HUES64 (cell line): Measurements from ENCODE around the gene LCN6.

Source experiments
- H3K27ac ChIP-seq: 2 replicates; pipeline ENCODE4 v1.7.0; 2013; ENCODE audit warnings: low read depth, low read length, inconsistent platforms
- H3K27me3 ChIP-seq: 2 replicates; pipeline ENCODE4 v1.6.1; 2013; ENCODE audit warnings: mild to moderate bottlenecking, low read length; ENCODE audit not compliant: insufficient read depth
- H3K36me3 ChIP-seq: 2 replicates; pipeline ENCODE4 v1.6.1; 2013; ENCODE audit warnings: mild to moderate bottlenecking, low read length; ENCODE audit not compliant: insufficient read depth
- H3K4me1 ChIP-seq: 2 replicates; pipeline ENCODE4 v1.6.1; 2013; ENCODE audit warnings: mild to moderate bottlenecking, low read length, moderate library complexity; ENCODE audit not compliant: insufficient read depth
- H3K4me3 ChIP-seq: 2 replicates; pipeline ENCODE4 v1.5.1; 2013; ENCODE audit warnings: mild to moderate bottlenecking, low read length, moderate library complexity
- H3K9ac ChIP-seq: 2 replicates; pipeline ENCODE4 v1.6.1; 2013; ENCODE audit warnings: mild to moderate bottlenecking, low read depth, low read length
- H3K9me3 ChIP-seq: 2 replicates; pipeline ENCODE4 v1.6.1; 2013; ENCODE audit warnings: low read depth, low read length; ENCODE audit not compliant: insufficient read depth
- WGBS: fragments of 150-250, 120-280 bp; methylation state at CpG from one replicate; pipeline ENCODE4 v1.1.7; 2013; ENCODE audit warnings: missing lambda C conversion rate; 5-methylcytosine and 5-hydroxymethylcytosine counted together

LCN6 gene

DNA sequence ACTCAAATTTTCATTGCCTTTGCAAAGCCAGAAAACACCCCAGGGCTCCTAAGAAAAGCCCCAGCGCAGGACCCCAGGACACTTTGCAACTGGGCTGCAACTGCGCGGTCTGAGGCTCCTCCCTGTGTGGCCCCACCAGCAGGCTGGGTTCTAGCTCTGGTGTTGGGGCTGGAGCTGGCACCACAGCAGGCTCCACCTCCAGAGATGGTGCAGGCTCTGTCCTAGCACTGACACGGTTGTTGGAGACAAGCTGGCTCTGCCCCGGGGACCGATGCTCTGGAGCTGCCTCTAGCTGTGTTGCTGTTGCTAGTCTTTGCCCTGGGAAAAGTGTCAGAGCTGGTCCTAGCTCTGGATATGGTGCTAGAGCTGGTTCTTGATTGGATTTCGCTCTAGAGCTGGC lies 19.2 kb downstream of the LCN6 start:
- no peak overlapping the region for H3K27ac ChIP-seq
- 87% methylated on average over 7 of the region's 7 CpGs for WGBS
- H3K36me3 ChIP-seq = peaks cover 28% of the 10 kb centered on the region
- H3K9me3 ChIP-seq = no peaks in the 10 kb centered on the region
- no peaks in the 10 kb centered on the region; the same call in 1 of the 2 replicates for H3K4me1 ChIP-seq
- peaks cover 13% of the 10 kb centered on the region for H3K27me3 ChIP-seq
- peak overlapping the region; percentile 92 for H3K9ac ChIP-seq
- peak overlapping the region; percentile 95 for H3K4me3 ChIP-seq

DNA sequence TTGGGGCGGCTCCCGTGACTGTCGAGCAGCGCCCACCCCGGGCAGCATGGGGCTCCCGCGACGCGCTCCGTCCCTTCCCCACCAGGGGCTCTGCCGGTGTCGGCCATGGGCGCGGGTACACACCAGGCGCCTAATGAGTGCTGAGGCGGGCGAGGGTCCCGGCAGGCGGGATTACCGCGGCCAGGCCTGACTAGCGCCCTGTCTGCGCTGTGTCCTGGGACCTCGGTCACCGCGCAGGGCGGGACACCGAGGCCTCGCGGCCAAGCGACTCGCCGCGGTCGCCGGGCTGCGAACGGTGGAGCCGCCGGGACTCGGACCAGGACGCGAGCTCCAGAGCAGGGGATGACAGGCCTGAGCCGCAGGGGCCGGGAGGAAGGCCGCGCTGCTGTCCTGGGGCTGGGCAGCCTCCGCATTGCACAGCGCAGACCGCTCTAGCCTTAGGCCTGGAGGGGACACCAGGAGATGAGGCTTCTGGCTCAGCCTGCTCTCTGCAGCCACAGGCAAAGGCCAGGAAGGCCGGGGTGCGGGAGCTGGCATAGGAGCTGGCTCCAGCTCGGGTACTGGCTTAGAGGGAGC lies 19.7 kb downstream of the LCN6 start:
- Histone ChIP-seq H3K27ac (no peak overlapping the region), H3K9ac (peak overlapping the region; percentile 92)
- 7% methylated on average over 53 of the region's 53 CpGs for WGBS

DNA sequence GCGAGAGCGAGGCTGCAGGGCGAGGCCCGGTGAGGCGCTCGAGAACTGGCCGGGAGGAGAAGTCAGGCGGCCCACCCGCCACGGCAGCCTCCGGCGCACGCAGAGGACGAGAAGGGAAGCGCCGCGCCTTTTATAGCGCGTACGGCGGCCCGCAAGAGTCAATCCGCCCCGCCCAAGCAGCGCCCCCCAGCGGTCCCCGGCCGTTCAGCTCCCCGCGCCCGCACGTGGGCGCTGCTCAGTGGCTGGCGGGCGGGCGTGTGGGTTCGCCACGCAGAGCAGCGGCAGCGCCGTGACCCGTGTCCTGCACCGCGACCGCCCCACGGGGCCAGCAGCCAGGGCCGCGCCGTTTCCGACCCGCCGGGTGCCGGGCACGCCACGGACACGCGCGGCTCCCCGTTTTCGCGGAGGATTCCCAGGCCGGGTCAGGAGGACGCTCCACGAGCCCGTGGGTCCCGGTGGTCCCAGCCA lies 20.2 kb downstream of the LCN6 start:
- peak overlapping the region; percentile 58 for H3K27ac ChIP-seq
- peaks cover 39% of the 10 kb centered on the region for H3K36me3 ChIP-seq
- no peaks in the 10 kb centered on the region for H3K9me3 ChIP-seq
- WGBS = under 1% methylated on average over 66 of the region's 66 CpGs
- no peaks in the 10 kb centered on the region; the same call in 1 of the 2 replicates for H3K4me1 ChIP-seq
- peak overlapping the region; percentile 92 for H3K9ac ChIP-seq
- peak overlapping the region; percentile 95 for H3K4me3 ChIP-seq
- H3K27me3 ChIP-seq = peaks cover 13% of the 10 kb centered on the region

More for the DNA sequence above, 19.7 kb downstream of the LCN6 start:
- H3K27me3 ChIP-seq = peaks cover 13% of the 10 kb centered on the region
- no peaks in the 10 kb centered on the region; the same call in 1 of the 2 replicates for H3K4me1 ChIP-seq
- H3K4me3 ChIP-seq = peak overlapping the region; percentile 95
- no peaks in the 10 kb centered on the region for H3K9me3 ChIP-seq
- H3K36me3 ChIP-seq = peaks cover 33% of the 10 kb centered on the region

- 61% methylated on average over 18 of the region's 18 CpGs for WGBS
- peak overlapping the region; percentile 4; the same call in 1 of the 2 replicates for H3K27ac ChIP-seq
- H3K4me1 ChIP-seq = no peaks in the 10 kb centered on the region; the same call in 1 of the 2 replicates
- H3K4me3 ChIP-seq = peak overlapping the region; percentile 95
- H3K36me3 ChIP-seq = peaks cover 50% of the 10 kb centered on the region
- H3K9ac ChIP-seq = peak overlapping the region; percentile 92
- H3K27me3 ChIP-seq = peaks cover 13% of the 10 kb centered on the region
- H3K9me3 ChIP-seq = no peaks in the 10 kb centered on the region
Measured at GRCh38 chr9:136726631-136727191, 21.6 kb downstream of the LCN6 start.

DNA sequence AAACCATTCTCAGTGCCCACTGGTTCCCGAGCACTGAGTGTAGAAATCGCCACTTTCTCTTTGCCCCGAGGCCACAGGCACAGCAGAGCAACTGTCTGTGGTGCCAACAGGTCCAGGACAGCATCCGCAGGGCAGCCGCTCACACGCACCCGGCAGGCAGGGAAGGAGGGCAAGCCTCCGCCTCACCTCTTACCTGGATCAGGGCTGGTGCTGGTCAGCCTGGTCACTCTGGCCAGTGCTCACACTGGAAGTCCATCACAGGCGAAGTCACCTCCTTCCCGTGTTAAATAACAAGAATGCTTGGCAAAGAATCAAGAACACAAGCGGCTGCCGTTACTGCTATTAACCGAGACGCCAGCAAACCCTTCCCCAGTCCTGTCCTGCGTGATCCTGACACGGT lies 22.2 kb downstream of the LCN6 start:
- peak overlapping the region; percentile 92; the same call in 1 of the 2 replicates for H3K9ac ChIP-seq
- H3K27ac ChIP-seq = peak overlapping the region; percentile 32; the same call in 1 of the 2 replicates
- peaks cover 50% of the 10 kb centered on the region for H3K36me3 ChIP-seq
- H3K9me3 ChIP-seq = no peaks in the 10 kb centered on the region
- 89% methylated on average over 16 of the region's 16 CpGs for WGBS
- H3K4me1 ChIP-seq = no peaks in the 10 kb centered on the region; the same call in 1 of the 2 replicates
- H3K27me3 ChIP-seq = peaks cover 13% of the 10 kb centered on the region
- H3K4me3 ChIP-seq = peak overlapping the region; percentile 95; the same call in 1 of the 2 replicates

DNA sequence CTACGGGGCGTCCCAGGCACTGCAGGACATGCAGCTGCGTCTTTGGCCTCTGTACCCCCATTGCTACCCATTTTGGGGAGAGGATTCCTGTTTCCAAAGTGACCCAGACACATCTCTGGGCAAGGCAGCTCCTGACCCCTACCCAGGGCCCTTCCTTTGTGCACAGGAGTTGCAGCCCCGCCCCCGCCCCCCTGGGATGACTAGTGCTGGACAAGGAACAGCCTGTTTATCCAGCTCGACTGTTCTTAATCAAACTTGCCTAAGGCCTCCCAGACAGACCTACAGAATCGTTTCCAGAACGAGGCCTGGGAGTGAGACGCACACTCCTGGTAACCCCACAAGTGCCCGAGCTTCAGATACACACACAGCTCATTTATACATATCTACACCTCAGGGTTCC lies 22.7 kb downstream of the LCN6 start:
- H3K27ac ChIP-seq = 0 out of 2 replicates have a peak overlapping the region, but pooled peaks have one; percentile 32
- peak overlapping the region; percentile 95; the same call in 1 of the 2 replicates for H3K4me3 ChIP-seq
- peak overlapping the region; percentile 92; the same call in 1 of the 2 replicates for H3K9ac ChIP-seq
- H3K27me3 ChIP-seq = peaks cover 13% of the 10 kb centered on the region
- H3K36me3 ChIP-seq = peaks cover 50% of the 10 kb centered on the region
- WGBS = 92% methylated on average over 10 of the region's 10 CpGs
- no peaks in the 10 kb centered on the region; the same call in 1 of the 2 replicates for H3K4me1 ChIP-seq
- H3K9me3 ChIP-seq = no peaks in the 10 kb centered on the region

DNA sequence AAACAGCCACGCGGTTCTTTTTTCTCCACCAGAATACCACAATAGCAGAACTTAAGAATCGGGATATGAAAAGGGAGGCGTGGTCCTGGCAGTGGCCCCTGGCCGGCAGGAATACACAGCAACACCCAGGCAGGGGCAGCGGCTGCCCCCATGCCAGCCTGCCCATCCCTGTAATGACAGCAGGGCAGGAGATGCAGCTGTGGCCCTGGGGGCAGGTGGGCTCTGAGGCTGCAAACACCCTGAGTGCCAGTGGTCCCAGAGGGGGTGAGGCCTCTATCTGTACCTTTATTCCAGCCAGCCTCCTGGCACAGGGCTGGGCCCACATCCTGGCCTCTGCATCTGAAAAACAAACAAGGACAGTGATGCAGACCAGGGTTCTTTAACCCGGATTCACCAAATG lies 23.6 kb downstream of the LCN6 start:
- 99% methylated on average over 7 of the region's 7 CpGs for WGBS
- H3K4me1 ChIP-seq = no peaks in the 10 kb centered on the region; the same call in 1 of the 2 replicates
- H3K36me3 ChIP-seq = peaks cover 50% of the 10 kb centered on the region
- no peaks in the 10 kb centered on the region for H3K9me3 ChIP-seq
- H3K27ac ChIP-seq = no peak overlapping the region
- peaks cover 13% of the 10 kb centered on the region for H3K27me3 ChIP-seq
- no peak overlapping the region for H3K9ac ChIP-seq
- H3K4me3 ChIP-seq = no peak overlapping the region

DNA sequence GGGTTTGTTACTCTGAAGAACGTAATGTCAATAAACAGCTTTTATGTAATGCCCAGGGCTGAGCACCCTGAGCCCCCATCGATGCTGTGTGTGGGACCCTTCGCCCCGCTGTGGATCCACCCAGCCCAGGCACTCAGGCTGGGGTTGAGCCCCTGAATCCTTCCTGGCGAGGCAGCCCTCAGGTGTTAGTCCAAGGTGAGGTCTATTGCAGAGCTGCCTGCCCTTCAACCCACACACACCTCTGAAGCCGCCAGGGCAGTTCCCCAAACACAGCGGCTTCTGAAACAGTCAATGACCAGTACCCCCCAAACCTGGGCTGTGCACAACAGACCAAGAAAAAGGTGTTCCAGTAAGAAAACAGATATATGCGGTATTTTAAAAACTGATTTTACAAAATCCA lies 24.3 kb downstream of the LCN6 start:
- peak overlapping the region; percentile 14; the same call in 1 of the 2 replicates for H3K27ac ChIP-seq
- 91% methylated on average over 8 of the region's 8 CpGs for WGBS
- no peaks in the 10 kb centered on the region; the same call in 1 of the 2 replicates for H3K4me1 ChIP-seq
- peaks cover 7% of the 10 kb centered on the region for H3K27me3 ChIP-seq
- no peak overlapping the region for H3K4me3 ChIP-seq
- H3K9me3 ChIP-seq = no peaks in the 10 kb centered on the region
- H3K9ac ChIP-seq = no peak overlapping the region
- peaks cover 50% of the 10 kb centered on the region for H3K36me3 ChIP-seq

DNA sequence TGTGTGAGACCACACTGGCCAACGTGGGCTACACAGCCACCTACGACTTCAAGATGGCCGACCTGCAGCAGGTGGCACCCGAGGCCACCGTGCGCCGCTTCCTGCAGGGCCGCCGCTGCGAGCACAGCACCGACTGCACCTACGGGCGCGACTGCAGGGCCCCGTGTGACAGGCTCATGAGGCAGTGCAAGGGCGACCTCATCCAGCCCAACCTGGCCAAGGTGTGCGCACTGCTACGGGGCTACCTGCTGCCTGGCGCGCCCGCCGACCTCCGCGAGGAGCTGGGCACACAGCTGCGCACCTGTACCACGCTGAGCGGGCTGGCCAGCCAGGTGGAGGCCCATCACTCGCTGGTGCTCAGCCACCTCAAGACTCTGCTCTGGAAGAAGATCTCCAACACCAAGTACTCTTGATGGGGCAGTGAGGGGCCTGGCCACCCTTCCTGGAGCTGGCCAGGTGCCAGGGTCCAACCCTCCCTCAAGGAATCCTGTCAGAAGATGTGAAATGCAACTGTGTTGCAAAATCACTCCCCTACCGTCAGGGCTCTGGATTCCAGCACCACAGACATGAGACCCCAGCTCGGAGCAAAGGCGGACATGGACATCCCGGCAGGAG lies 24.9 kb downstream of the LCN6 start:
- Histone ChIP-seq H3K4me1 (no peaks in the 10 kb centered on the region; the same call in 1 of the 2 replicates), H3K27ac (no peak overlapping the region), H3K27me3 (peaks cover 2% of the 10 kb centered on the region), H3K9ac (no peak overlapping the region), H3K36me3 (peaks cover 50% of the 10 kb centered on the region), H3K4me3 (no peak overlapping the region), H3K9me3 (no peaks in the 10 kb centered on the region)
- 95% methylated on average over 32 of the region's 32 CpGs for WGBS

DNA sequence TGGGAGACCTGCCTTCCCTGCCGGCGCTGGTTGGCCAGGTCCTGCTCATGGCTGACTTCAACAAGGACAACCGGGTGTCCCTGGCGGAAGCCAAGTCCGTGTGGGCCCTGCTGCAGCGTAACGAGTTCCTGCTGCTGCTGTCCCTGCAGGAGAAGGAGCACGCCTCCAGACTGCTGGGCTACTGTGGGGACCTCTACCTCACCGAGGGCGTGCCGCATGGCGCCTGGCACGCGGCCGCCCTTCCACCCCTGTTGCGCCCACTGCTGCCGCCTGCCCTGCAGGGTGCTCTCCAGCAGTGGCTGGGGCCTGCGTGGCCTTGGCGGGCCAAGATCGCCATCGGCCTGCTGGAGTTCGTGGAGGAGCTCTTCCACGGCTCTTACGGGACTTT lies 25.4 kb downstream of the LCN6 start:
- Histone ChIP-seq H3K4me3 (no peak overlapping the region), H3K27me3 (no peaks in the 10 kb centered on the region), H3K4me1 (no peaks in the 10 kb centered on the region; the same call in 1 of the 2 replicates), H3K27ac (peak overlapping the region; percentile 43; the same call in 1 of the 2 replicates), H3K9me3 (no peaks in the 10 kb centered on the region), H3K9ac (no peak overlapping the region), H3K36me3 (peaks cover 50% of the 10 kb centered on the region)
- WGBS = 93% methylated on average over 24 of the region's 24 CpGs
